GM18519 (cell line): ENCODE results near the gene ACRBP.

ENCODE experiments used
- ATAC-seq: cut with Tn5 transposase; IDR thresholded peaks from one replicate; pipeline ENCODE4 v1.9.1; 2021; ENCODE audit warnings: mild to moderate bottlenecking, moderate library complexity; ENCODE audit not compliant: unreplicated experiment, low FRiP score

ACRBP gene

GRCh38 chr12:6650832-6651231 is 3.6 kb upstream of the ACRBP start:
- ATAC-seq = no peak

- no peak for ATAC-seq
Measured at GRCh38 chr12:6646276-6647082, 753 bp downstream of the ACRBP start.

GRCh38 chr12:6644903-6645302 is 2.3 kb downstream of the ACRBP start:
- ATAC-seq = no peak

- no peak for ATAC-seq
Measured at GRCh38 chr12:6644257-6644596, 3.0 kb downstream of the ACRBP start.

DNA sequence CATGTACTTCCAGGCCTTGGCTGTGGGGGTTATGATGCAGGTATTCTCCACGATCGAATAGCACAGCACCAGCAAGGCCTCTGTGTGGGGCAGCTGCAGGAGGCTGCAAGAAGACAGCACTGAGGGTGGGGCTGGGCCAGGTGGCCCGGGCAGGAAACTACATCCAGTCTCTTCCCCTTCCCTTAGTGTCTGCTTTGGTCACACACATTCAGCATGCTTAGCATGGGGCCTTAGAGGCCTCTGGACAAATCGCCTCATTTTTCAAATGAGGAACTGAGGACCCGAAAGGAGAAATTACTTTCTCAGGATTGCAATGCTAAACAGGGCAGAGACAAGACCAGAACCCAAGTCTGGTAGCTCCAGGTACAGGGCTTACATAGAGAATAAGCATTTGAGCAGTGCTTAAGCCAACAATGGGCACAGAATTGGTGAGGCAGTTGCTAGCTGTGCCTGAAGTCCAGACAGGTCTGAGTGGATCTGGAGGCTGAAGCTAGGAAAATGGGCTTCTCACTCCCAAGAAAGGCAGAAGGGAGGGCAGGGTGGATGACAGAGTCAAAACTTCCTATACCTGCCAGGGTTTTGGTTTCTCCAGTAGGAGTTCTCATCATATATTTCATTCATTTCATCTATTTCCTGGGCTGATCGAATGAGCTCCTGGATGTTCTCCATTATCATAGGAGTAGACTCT is 3.5 kb downstream of the ACRBP start:
- no peak for ATAC-seq

DNA sequence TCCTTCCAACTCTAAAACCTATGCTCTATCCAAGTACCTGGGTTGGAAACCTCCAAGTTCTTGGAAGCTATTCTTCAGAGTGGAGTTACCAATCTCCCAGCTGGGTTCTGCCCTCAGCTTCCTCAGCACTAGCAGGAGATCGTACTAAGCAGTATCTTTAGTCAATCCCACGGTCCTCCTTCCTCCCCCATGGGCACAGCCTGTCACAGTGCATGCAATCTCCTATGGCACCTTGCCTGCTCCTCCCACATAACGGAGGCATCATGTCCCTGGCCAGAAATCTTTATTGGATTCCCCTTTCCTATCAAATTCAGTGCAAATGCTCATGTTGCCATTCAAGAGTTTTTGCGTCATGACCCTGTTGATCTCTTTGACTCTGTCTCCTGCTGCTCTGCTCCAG is 6.1 kb downstream of the ACRBP start:
- ATAC-seq = no peak

DNA sequence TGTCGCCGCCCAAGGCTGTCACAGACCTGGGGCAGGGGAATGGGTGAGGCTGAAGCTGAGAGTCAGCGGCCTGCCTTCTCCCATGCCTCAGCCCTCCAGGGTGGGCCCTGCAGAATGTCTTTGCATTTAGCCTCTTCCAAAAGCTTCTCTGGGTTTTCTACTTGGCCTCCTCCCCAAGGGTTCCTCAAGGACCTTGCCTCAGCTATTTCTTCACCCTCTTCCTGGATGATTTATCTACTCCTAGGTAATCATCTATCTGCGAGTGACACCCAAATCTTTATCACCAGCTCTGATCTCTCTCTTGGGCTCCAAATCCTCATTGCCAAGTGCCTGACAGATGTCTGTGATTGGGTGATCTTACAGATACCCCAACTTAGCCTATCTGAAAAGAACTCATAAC is 6.7 kb downstream of the ACRBP start:
- no peak for ATAC-seq

DNA sequence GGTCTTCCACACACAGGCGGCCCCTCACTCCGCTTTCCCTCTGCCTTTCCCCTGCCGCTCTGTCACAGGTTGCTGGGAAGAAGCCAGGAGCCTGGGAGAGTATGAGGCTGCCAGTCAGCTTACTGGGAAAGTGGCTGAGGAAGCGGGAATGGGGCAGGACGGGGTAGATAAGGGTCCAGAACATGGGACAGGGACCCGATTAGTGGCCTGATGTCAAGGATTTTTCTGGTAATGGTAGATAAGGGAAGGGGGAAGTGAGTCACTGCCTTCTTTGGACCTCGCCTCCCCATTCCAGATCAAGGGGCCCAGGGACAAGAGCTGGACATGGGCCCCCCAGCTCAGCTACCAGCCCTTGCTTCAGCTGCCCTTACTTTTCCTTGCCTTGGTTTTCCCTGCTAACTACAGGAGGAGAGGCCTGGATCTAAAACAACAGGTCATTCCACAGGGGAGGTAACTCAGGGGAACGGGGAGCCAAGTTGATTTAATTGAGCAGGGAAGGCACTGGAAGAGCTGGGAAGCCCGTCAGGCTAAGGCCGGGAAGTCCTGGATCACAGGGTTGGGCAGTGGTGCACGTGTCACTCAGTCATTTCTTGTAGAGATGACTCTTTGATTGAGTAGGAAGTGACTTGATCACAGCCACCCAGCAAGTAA is 8.0 kb downstream of the ACRBP start:
- ATAC-seq = no peak

- ATAC-seq = no peak
Measured at GRCh38 chr12:6638305-6638704, 8.9 kb downstream of the ACRBP start.

DNA sequence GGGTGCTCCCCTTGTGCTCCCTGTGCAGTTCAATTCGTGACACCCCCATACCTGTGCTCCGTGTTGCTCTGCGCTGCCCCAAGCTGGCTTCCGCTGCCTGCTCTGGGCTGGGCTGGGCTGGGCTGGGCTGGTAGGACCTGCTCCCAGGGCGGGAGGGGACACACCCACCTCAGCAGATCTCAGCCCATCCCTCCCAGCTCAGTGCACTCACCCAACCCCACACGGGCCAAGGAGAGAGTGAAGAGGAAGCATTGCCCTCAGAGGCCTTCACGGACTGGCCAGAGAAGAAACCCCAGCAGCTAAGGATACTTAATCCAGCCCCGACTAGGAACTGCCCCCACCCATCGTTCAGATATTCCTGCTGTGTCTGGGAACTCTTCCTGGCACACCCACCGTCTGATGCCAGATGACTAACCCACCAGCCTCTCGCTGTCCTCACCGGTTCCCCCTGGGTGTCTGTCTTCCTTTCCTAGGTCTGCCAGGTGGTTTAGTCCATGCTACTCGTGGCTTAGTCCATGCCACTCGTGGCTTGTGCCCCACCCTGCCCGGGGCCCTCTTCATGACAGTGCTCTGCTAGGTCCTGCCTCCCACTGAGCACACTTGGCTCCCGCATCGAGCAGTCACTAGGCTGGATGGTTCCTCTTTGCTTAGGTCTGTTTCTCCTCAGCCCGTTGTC is 11.2 kb downstream of the ACRBP start, which contains the start of gene LPAR5:
Gene LPAR5, minus strand, starts transcription at position 104 of the 676 bp plus-strand sequence. CDS start 14,711 bp downstream, outside the sequence.
- ATAC-seq = no peak

- ATAC-seq = no peak
Measured at GRCh38 chr12:6635375-6635855, 11.8 kb downstream of the ACRBP start.

GRCh38 chr12:6632026-6632983 is 14.9 kb downstream of the ACRBP start:
- no peak for ATAC-seq

GRCh38 chr12:6631549-6631961 is 15.7 kb downstream of the ACRBP start:
- ATAC-seq = no peak

GRCh38 chr12:6630736-6631135 is 16.5 kb downstream of the ACRBP start:
- no peak for ATAC-seq

GRCh38 chr12:6627616-6628015 is 19.6 kb downstream of the ACRBP start:
- no peak for ATAC-seq

DNA sequence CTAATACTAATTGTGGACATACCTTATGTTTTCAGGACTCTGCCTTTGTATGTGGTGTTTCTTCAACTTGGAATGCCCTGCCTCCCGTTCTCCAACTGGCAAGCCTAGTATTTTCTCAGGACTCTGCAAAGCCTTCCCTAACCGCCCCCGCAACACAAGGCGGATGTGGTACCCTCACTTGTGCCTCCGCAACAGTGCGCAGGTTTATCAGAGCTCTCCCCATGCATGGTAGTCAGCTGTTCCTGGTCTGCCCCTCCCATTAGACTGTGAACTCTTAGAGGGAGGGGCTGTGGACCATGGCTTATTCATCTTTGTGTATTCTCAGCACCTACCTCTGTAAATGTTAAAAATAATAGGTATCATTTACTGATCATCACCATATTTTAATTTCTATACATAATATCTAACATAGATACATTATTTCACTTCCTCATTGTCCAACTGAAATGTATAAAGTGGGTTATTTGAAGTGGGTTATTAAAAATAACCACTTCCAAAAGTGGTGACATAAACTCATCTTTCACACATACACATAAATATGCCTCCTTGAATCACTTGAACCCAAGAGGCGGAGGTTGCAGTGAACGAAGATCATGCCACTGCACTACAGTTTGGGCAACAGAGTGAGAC is 20.5 kb downstream of the ACRBP start:
- no peak for ATAC-seq

GRCh38 chr12:6620885-6621274 is 26.4 kb downstream of the ACRBP start:
- ATAC-seq = no peak

- ATAC-seq = no peak
Measured at GRCh38 chr12:6620137-6620884, 26.9 kb downstream of the ACRBP start.
